ENCODE measurements around the gene ATP2B2. TPM values are rescaled to one million over a fixed set of nuclear protein-coding genes. Genes with fewer than 3 reads are reported as not detected.

The ATP2B2 gene
- total and polyA plus RNA-seq, 2 experiments from 2014 or later, result 0.42 to 0.63 TPM

DNA sequence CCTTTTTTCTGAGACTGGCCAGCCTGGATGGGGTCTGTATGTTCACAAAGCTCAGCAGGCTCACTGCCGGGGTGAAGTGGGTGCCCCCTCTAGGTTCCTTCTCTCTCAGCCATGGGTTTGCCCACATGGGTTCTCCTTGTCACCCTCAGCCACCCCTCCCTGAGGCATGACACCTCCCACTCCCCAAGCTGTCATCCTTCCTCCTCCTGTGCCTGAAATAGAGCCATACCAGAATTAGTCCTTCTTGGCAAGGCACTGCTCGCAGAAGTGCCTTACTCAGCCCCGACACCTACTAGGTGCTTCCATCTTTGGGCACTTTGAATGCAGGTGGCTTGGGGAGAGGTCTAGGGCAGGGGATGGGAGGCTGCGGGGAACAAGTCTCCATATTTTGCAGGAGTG lies 121.5 kb downstream of the ATP2B2 start (continued):
- TF ChIP-seq, protein P1, sequence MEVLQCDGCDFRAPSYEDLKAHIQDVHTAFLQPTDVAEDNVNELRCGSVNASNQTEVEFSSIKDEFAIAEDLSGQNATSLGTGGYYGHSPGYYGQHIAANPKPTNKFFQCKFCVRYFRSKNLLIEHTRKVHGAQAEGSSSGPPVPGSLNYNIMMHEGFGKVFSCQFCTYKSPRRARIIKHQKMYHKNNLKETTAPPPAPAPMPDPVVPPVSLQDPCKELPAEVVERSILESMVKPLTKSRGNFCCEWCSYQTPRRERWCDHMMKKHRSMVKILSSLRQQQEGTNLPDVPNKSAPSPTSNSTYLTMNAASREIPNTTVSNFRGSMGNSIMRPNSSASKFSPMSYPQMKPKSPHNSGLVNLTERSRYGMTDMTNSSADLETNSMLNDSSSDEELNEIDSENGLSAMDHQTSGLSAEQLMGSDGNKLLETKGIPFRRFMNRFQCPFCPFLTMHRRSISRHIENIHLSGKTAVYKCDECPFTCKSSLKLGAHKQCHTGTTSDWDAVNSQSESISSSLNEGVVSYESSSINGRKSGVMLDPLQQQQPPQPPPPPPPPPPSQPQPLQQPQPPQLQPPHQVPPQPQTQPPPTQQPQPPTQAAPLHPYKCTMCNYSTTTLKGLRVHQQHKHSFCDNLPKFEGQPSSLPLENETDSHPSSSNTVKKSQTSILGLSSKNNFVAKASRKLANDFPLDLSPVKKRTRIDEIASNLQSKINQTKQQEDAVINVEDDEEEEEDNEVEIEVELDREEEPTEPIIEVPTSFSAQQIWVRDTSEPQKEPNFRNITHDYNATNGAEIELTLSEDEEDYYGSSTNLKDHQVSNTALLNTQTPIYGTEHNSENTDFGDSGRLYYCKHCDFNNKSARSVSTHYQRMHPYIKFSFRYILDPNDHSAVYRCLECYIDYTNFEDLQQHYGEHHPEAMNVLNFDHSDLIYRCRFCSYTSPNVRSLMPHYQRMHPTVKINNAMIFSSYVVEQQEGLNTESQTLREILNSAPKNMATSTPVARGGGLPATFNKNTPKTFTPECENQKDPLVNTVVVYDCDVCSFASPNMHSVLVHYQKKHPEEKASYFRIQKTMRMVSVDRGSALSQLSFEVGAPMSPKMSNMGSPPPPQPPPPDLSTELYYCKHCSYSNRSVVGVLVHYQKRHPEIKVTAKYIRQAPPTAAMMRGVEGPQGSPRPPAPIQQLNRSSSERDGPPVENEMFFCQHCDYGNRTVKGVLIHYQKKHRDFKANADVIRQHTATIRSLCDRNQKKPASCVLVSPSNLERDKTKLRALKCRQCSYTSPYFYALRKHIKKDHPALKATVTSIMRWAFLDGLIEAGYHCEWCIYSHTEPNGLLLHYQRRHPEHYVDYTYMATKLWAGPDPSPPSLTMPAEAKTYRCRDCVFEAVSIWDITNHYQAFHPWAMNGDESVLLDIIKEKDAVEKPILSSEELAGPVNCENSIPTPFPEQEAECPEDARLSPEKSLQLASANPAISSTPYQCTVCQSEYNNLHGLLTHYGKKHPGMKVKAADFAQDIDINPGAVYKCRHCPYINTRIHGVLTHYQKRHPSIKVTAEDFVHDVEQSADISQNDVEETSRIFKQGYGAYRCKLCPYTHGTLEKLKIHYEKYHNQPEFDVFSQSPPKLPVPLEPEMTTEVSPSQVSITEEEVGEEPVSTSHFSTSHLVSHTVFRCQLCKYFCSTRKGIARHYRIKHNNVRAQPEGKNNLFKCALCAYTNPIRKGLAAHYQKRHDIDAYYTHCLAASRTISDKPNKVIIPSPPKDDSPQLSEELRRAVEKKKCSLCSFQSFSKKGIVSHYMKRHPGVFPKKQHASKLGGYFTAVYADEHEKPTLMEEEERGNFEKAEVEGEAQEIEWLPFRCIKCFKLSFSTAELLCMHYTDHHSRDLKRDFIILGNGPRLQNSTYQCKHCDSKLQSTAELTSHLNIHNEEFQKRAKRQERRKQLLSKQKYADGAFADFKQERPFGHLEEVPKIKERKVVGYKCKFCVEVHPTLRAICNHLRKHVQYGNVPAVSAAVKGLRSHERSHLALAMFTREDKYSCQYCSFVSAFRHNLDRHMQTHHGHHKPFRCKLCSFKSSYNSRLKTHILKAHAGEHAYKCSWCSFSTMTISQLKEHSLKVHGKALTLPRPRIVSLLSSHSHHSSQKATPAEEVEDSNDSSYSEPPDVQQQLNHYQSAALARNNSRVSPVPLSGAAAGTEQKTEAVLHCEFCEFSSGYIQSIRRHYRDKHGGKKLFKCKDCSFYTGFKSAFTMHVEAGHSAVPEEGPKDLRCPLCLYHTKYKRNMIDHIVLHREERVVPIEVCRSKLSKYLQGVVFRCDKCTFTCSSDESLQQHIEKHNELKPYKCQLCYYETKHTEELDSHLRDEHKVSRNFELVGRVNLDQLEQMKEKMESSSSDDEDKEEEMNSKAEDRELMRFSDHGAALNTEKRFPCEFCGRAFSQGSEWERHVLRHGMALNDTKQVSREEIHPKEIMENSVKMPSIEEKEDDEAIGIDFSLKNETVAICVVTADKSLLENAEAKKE (CRISPR knock-in tag; IDR thresholded peaks at IDR 0.05), result no peak
- TF ChIP-seq EZH2 (IDR thresholded peaks at IDR 0.05; ENCODE audit: low read depth, unreplicated experiment) (no peak), ZNF331 (CRISPR knock-in tag; IDR thresholded peaks at IDR 0.05; ENCODE audit: low read depth) (no peak), ZNF114 (CRISPR knock-in tag; IDR thresholded peaks at IDR 0.05) (no peak), STAT1 (IDR thresholded peaks at IDR 0.05; ENCODE audit: unreplicated experiment) (no peak)
- TF ChIP-seq, protein P2, sequence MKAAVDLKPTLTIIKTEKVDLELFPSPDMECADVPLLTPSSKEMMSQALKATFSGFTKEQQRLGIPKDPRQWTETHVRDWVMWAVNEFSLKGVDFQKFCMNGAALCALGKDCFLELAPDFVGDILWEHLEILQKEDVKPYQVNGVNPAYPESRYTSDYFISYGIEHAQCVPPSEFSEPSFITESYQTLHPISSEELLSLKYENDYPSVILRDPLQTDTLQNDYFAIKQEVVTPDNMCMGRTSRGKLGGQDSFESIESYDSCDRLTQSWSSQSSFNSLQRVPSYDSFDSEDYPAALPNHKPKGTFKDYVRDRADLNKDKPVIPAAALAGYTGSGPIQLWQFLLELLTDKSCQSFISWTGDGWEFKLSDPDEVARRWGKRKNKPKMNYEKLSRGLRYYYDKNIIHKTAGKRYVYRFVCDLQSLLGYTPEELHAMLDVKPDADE (IDR thresholded peaks at IDR 0.05), result no peak
- TF ChIP-seq, protein P3, sequence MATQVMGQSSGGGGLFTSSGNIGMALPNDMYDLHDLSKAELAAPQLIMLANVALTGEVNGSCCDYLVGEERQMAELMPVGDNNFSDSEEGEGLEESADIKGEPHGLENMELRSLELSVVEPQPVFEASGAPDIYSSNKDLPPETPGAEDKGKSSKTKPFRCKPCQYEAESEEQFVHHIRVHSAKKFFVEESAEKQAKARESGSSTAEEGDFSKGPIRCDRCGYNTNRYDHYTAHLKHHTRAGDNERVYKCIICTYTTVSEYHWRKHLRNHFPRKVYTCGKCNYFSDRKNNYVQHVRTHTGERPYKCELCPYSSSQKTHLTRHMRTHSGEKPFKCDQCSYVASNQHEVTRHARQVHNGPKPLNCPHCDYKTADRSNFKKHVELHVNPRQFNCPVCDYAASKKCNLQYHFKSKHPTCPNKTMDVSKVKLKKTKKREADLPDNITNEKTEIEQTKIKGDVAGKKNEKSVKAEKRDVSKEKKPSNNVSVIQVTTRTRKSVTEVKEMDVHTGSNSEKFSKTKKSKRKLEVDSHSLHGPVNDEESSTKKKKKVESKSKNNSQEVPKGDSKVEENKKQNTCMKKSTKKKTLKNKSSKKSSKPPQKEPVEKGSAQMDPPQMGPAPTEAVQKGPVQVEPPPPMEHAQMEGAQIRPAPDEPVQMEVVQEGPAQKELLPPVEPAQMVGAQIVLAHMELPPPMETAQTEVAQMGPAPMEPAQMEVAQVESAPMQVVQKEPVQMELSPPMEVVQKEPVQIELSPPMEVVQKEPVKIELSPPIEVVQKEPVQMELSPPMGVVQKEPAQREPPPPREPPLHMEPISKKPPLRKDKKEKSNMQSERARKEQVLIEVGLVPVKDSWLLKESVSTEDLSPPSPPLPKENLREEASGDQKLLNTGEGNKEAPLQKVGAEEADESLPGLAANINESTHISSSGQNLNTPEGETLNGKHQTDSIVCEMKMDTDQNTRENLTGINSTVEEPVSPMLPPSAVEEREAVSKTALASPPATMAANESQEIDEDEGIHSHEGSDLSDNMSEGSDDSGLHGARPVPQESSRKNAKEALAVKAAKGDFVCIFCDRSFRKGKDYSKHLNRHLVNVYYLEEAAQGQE (IDR thresholded peaks at IDR 0.05; ENCODE audit: unreplicated experiment), result no peak

Measured in GM23338 (cell line).